ENCODE measurements around the gene SMOC2. TPM values are rescaled to one million over a fixed set of nuclear protein-coding genes. Genes with fewer than 3 reads are reported as not detected.
A peak's percentile ranks its signal among the peaks of the same experiment; 100 is the strongest.

The SMOC2 gene
- polyA plus RNA-seq, 1 donor (not counting 4 experiments of a cell fraction or from before 2014, with no cell fraction given): 1.1 TPM

DNA sequence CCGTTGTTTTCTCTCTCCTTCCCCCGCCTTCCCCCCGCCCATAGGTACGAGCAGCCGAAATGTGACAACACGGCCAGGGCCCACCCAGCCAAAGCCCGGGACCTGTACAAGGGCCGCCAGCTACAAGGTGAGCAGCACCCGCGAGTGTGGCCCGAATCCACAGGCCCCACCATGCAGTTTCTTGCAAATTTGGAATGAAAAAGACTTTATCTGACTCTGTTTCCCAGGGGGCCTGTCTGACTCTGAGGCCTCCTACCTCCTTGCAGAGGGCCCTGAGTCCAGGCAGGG is 167.1 kb downstream of the SMOC2 start:
- no peak for FAIRE-seq

DNA sequence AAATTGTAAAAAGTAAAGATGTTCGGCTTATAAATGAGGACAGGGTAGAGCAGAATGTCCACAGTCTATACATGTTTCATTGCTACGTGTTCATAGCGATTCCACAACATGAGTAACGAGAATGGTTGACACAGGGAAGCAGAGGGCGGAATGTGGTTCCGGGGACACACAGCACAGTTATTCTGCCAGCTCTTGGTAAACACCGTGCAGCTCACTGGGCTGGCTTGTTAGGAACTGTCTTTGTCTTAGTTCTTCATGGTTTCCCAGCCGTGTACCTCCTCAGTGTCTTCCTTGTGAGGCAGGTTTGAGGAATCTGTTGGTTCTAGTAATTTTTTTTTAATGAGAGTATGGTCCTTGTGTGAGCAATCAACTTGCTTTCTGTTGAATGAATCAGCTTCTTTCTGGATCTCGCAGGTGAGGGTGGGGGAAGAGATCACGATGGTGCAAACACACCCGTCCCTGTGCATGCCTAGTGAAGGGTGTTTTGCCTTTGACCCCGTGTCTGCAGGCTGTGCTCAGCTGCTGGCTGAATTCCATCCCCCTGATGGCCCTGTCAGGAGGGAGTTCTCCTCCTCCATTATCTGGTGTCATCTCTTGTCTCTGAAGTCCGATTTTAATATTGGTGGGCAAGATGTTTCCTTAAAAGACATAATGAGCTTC is 168.2 kb downstream of the SMOC2 start:
- DNase-seq (ENCODE audit: low read depth, low spot score) (peak; percentile 32), FAIRE-seq (peak; percentile 91)
- Histone ChIP-seq H3K4me2 (ENCODE audit: control insufficient read depth, extremely low read depth, insufficient read depth, low read depth, low read length) (peak overlapping the region; percentile 77), H3K79me2 (ENCODE audit: control insufficient read depth, insufficient read depth, low read length) (no peaks in the 10 kb centered on the region), H3K9me1 (ENCODE audit: control insufficient read depth, extremely low read depth, insufficient read depth, low read length) (no peaks in the 10 kb centered on the region), H3K9ac (ENCODE audit: control insufficient read depth, extremely low read depth, insufficient read depth, low read length) (peak overlapping the region; percentile 71), H3K9me3 (ENCODE audit: control insufficient read depth, low read depth, low read length) (no peaks in the 10 kb centered on the region), H3K4me1 (ENCODE audit: control insufficient read depth, extremely low read depth, insufficient read depth, low read length) (peaks cover 25% of the 10 kb centered on the region), H3K4me3 (ENCODE audit: control insufficient read depth in 2 of 3, extremely low read depth in 1 of 3, insufficient read depth in 2 of 3, low read depth in 1 of 3, low read length in 3 of 3) (peak overlapping the region in 2 of 3 experiments; percentile 50 to 52), H3K27ac (ENCODE audit: control insufficient read depth, insufficient read depth, low read length) (peak overlapping the region; percentile 98), H3K36me3 (ENCODE audit: control insufficient read depth in 2 of 2, extremely low read depth in 1 of 2, insufficient read depth in 2 of 2, low read length in 2 of 2) (no peaks in the 10 kb centered on the region), H3K27me3 (ENCODE audit: control insufficient read depth, extremely low read depth, insufficient read depth, low read length) (no peaks in the 10 kb centered on the region), H4K20me1 (ENCODE audit: control insufficient read depth, extremely low read depth, insufficient read depth, low read length) (no peaks in the 10 kb centered on the region), H2AFZ (ENCODE audit: control insufficient read depth, low read length) (peak overlapping the region; percentile 95)
- dilution Hi-C loops (cut with MboI; ENCODE audit: extremely low pct_ligation_motif_present, low sequenced_read_pairs): no loop called here
- TF ChIP-seq EZH2 (IDR thresholded peaks at IDR 0.05; ENCODE audit: low read length): no peak
- TF ChIP-seq, protein P1, sequence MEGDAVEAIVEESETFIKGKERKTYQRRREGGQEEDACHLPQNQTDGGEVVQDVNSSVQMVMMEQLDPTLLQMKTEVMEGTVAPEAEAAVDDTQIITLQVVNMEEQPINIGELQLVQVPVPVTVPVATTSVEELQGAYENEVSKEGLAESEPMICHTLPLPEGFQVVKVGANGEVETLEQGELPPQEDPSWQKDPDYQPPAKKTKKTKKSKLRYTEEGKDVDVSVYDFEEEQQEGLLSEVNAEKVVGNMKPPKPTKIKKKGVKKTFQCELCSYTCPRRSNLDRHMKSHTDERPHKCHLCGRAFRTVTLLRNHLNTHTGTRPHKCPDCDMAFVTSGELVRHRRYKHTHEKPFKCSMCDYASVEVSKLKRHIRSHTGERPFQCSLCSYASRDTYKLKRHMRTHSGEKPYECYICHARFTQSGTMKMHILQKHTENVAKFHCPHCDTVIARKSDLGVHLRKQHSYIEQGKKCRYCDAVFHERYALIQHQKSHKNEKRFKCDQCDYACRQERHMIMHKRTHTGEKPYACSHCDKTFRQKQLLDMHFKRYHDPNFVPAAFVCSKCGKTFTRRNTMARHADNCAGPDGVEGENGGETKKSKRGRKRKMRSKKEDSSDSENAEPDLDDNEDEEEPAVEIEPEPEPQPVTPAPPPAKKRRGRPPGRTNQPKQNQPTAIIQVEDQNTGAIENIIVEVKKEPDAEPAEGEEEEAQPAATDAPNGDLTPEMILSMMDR (optimal IDR thresholded peaks at IDR 0.05 in 1 of 3, IDR thresholded peaks at IDR 0.05 in 1 of 3, conservative IDR thresholded peaks at IDR 0.05 in 1 of 3; ENCODE audit: extremely low read depth in 1 of 3, insufficient read depth in 2 of 3, low read length in 3 of 3): no peak

More for the DNA sequence above, 167.1 kb downstream of the SMOC2 start:
- H4K20me1 ChIP-seq (ENCODE audit: control insufficient read depth, extremely low read depth, insufficient read depth, low read length): no peaks in the 10 kb centered on the region
- H3K9ac ChIP-seq (ENCODE audit: control insufficient read depth, extremely low read depth, insufficient read depth, low read length): peak overlapping the region; percentile 71
- peak overlapping the region; percentile 77 for H3K4me2 ChIP-seq (ENCODE audit: control insufficient read depth, extremely low read depth, insufficient read depth, low read depth, low read length)
- peak overlapping the region; percentile 95 for H2AFZ ChIP-seq (ENCODE audit: control insufficient read depth, low read length)
- TF ChIP-seq, protein P1 (optimal IDR thresholded peaks at IDR 0.05 in 1 of 3, IDR thresholded peaks at IDR 0.05 in 1 of 3, conservative IDR thresholded peaks at IDR 0.05 in 1 of 3; ENCODE audit: extremely low read depth in 1 of 3, insufficient read depth in 2 of 3, low read length in 3 of 3): no peak
- TF ChIP-seq EZH2 (IDR thresholded peaks at IDR 0.05; ENCODE audit: low read length): no peak
- H3K4me3 ChIP-seq (ENCODE audit: control insufficient read depth in 2 of 3, extremely low read depth in 1 of 3, insufficient read depth in 2 of 3, low read depth in 1 of 3, low read length in 3 of 3): no peak overlapping the region
- H3K27ac ChIP-seq (ENCODE audit: control insufficient read depth, insufficient read depth, low read length): peak overlapping the region; percentile 98
- dilution Hi-C loops (cut with MboI; ENCODE audit: extremely low pct_ligation_motif_present, low sequenced_read_pairs): no loop called here
- no peaks in the 10 kb centered on the region for H3K27me3 ChIP-seq (ENCODE audit: control insufficient read depth, extremely low read depth, insufficient read depth, low read length)
- peaks cover 25% of the 10 kb centered on the region for H3K4me1 ChIP-seq (ENCODE audit: control insufficient read depth, extremely low read depth, insufficient read depth, low read length)
- DNase-seq (ENCODE audit: low read depth, low spot score): no peak
- no peaks in the 10 kb centered on the region for H3K9me3 ChIP-seq (ENCODE audit: control insufficient read depth, low read depth, low read length)
- no peaks in the 10 kb centered on the region for H3K36me3 ChIP-seq (ENCODE audit: control insufficient read depth in 2 of 2, extremely low read depth in 1 of 2, insufficient read depth in 2 of 2, low read length in 2 of 2)
- no peaks in the 10 kb centered on the region for H3K79me2 ChIP-seq (ENCODE audit: control insufficient read depth, insufficient read depth, low read length)
- no peaks in the 10 kb centered on the region for H3K9me1 ChIP-seq (ENCODE audit: control insufficient read depth, extremely low read depth, insufficient read depth, low read length)
